ENCODE measurements around the gene ETFDH.

ETFDH gene

GRCh38 chr4:158671915-158672806 is at the start of gene ETFDH:
Gene ETFDH (plus strand): TSS chr4:158672296. CDS start chr4:158672457, 161 bp downstream.
- DNase-seq (ENCODE audit: low read depth), result peak; percentile 100
- TF ChIP-seq, protein P1, sequence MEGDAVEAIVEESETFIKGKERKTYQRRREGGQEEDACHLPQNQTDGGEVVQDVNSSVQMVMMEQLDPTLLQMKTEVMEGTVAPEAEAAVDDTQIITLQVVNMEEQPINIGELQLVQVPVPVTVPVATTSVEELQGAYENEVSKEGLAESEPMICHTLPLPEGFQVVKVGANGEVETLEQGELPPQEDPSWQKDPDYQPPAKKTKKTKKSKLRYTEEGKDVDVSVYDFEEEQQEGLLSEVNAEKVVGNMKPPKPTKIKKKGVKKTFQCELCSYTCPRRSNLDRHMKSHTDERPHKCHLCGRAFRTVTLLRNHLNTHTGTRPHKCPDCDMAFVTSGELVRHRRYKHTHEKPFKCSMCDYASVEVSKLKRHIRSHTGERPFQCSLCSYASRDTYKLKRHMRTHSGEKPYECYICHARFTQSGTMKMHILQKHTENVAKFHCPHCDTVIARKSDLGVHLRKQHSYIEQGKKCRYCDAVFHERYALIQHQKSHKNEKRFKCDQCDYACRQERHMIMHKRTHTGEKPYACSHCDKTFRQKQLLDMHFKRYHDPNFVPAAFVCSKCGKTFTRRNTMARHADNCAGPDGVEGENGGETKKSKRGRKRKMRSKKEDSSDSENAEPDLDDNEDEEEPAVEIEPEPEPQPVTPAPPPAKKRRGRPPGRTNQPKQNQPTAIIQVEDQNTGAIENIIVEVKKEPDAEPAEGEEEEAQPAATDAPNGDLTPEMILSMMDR (IDR thresholded peaks at IDR 0.05; ENCODE audit: low read length, missing control alignments), result peak; percentile 48
- peak within 1 kb of the TSS; percentile 95 for H3K4me3 ChIP-seq (replicated peaks; ENCODE audit: low read depth, low read length)

GRCh38 chr4:158624889-158625478 is 47.1 kb upstream of the ETFDH start:
- DNase-seq (ENCODE audit: low read depth), result peak; percentile 74
- no peak overlapping the region for H3K4me3 ChIP-seq (replicated peaks; ENCODE audit: low read depth, low read length)
- TF ChIP-seq, protein P1 (IDR thresholded peaks at IDR 0.05; ENCODE audit: low read length, missing control alignments), result peak; percentile 70

- TF ChIP-seq, protein P1 (IDR thresholded peaks at IDR 0.05; ENCODE audit: low read length, missing control alignments), result no peak
Observed at GRCh38 chr4:158625544-158625943, 46.6 kb upstream of the ETFDH start.

DNA sequence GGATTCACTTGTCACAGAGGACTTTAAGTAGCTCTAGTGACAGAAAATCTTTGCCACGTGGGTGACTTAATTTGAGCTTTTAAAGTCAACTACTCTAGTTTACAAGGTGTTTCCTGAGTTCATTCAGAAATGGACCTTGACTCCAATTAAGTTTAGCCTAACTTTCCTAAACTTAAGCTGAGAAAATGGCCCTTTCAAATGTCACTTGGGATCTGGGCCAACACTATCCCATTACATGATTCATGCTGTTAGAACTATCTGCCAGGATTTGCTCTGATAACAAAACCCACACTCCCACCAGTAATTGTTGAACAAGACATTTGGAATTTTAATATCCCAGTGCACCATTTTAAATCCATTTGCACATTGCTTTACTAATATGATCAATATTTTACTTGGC is 41.2 kb upstream of the ETFDH start:
- peak; percentile 65 for DNase-seq (ENCODE audit: low read depth)
- TF ChIP-seq, protein P1 (IDR thresholded peaks at IDR 0.05; ENCODE audit: low read length, missing control alignments), result no peak
- H3K4me3 ChIP-seq (replicated peaks; ENCODE audit: low read depth, low read length), result no peak overlapping the region

More at GRCh38 chr4:158625544-158625943, 46.6 kb upstream of the ETFDH start:
- no peak for DNase-seq (ENCODE audit: low read depth)
- H3K4me3 ChIP-seq (replicated peaks; ENCODE audit: low read depth, low read length), result no peak overlapping the region

DNA sequence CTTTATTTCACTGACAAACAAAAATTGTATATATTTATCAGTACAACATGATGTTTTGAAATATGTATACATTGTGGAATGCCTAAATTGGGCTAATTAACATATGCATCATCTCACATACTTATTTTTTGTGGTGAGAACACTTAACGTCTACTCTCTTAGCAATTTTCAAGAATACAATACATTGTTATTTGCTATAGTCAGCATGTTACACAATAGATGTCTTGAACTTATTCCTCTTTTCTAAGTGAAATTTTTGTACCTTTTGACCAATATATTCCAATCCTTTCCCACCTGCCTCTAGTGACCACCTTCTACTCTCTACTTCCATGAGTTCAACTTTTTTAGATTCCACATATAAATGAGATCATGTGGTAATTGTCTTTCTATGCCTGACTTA is 35.5 kb upstream of the ETFDH start:
- DNase-seq (ENCODE audit: low read depth), result no peak
- TF ChIP-seq, protein P1 (IDR thresholded peaks at IDR 0.05; ENCODE audit: low read length, missing control alignments), result no peak
- no peak overlapping the region for H3K4me3 ChIP-seq (replicated peaks; ENCODE audit: low read depth, low read length)

GRCh38 chr4:158644356-158644755 is 27.7 kb upstream of the ETFDH start:
- H3K4me3 ChIP-seq (replicated peaks; ENCODE audit: low read depth, low read length), result no peak overlapping the region
- TF ChIP-seq, protein P1 (IDR thresholded peaks at IDR 0.05; ENCODE audit: low read length, missing control alignments), result no peak
- no peak for DNase-seq (ENCODE audit: low read depth)
